HG02642 (cell line): Measurements from ENCODE around the gene TBL2.
"Not testable (repeated sequence)": the region's sequence is repeated elsewhere in the genome, so short reads cannot be mapped to it uniquely, and the experiment has no call there.

Experiments used
- ATAC-seq: cut with Tn5 transposase; IDR thresholded peaks from one replicate; pipeline ENCODE4 v1.9.1; 2021; ENCODE audit warnings: mild to moderate bottlenecking; ENCODE audit not compliant: unreplicated experiment, poor library complexity

The TBL2 gene

GRCh38 chr7:73578342-73579128 lies at the start of gene TBL2:
TBL2 (minus strand) TSS chr7:73578579; CDS start chr7:73578549, 30 bp downstream.
- ATAC-seq, result peak; percentile 89

- no peak for ATAC-seq
Measured at GRCh38 chr7:73626814-73627213, 48.4 kb upstream of the TBL2 start.

- no peak for ATAC-seq
Measured at GRCh38 chr7:73625276-73625675, 46.9 kb upstream of the TBL2 start.

DNA sequence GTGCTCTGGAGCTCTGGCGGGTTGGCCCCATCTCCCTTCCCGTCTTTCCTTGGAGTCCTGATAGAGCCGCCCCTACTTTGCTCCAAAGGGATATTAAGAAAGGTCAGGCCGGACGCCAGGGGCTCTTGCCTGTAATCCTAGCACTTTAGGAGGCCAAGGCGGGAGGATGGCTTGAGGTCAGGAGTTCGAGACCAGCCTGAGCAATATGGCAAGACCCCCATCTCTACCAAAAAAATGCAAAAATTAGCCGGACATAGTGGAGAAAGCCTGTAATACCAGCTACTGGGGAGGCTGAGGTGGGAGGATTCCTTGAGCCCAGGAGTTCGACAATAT lies 46.3 kb upstream of the TBL2 start:
- ATAC-seq, result no peak

DNA sequence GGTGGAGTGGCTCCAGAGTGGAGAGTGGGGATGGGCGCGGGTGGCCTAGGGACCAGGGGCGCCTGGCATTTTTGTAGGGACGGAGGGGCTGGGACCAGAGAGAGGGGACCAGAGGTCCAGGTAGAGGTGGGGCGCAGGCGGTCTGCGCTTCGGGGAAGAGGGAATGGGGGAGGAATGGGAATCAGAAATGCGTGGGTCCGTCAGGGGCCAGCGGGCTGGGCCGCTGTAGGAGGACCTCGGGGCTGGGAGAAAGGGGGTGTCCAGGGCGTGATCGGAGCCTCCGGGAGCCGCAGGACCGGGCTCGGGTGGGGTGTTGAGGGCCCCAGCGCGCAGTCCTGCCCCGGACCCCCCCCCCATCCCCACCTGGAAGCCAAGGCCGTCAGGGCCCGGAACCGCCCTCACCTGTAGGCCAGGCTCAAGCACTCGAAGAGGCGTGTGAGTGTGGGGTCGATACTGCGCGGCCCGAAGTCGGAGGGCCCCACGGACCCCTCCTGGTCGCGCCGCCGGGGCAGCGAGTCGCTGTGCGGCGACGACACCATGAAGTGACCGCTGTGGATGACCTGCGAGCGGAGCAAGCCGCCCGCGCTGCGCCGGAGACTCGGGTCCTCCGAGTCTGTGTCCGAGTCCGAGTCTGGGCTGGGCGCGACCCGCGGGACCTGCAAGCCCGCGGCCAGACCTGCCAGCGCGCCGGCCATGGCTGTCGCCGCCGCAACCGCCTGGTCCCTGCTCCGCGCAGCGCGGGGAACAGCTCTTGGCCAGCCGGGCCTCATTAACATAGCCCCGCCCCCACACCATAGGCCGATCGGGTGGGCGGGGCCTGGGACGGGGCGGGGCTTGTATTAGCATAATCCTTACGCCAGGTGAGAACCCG lies 45.7 kb upstream of the TBL2 start, which contains the start of gene MLXIPL:
Gene MLXIPL (minus strand): TSS at position 725 of the 871 bp plus-strand sequence. CDS start 30 bp downstream, at position 695.
- no peak for ATAC-seq

DNA sequence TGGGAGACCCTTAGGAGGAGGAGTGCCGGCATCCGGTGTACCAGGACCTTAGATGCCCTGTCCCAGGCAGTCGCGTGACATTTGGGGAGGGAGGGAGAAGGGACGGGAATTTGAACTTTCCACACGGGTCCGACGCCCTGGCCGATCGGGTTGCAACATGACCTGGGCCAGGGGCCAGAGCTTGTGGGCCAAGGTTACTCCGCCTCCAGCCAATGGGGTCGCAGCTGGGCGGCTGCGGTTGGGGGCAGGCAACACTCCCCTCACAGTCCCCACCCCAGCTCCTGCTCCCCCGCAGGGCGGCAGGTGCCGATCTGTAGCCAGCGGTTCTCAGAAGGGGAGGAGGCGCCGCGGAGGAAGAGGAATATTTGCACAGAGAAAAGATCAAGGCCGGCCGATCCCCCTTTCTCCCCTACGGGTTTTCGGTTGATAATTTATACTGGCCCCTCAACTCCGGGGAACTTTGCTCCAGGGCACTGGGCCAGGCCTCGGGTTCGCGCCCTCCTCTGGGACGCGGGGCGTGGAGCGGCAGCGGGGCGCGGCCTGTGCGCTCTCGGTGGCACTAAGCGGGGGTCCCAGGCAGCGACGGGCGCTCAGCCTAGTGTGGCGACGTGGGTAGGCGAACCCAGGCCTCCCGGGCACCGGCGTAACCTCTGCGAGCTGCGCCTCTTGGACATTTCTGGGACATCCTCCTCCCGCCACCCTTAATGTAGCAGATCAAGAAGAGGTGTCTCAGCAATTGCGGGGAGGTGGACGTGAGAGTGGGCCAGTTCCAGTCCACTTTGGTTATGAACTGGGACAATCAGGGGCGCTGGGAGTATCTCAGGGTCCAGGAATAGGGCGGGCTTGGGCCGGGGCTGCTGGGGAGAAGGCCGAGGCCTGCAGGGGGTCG lies 44.8 kb upstream of the TBL2 start:
- no peak for ATAC-seq

DNA sequence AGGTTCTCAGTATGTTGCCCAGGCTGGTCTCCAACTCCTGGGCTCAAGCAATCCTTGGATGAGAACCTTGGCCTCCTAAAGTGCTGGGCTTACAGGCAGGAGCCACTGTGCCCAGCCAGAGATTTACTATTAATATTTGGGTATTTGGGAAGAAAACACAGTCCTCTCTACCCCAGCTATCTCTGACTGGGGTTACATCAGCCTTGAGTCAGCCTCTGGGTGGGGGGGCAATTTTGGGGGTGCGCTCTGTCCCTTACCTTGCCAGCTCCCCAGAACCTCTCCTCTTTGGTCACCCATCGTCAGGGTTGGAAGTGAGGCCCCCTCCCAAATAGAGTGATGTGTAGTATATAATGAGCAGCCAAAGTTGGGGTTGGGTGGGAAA lies 44.1 kb upstream of the TBL2 start:
- ATAC-seq, result no peak

DNA sequence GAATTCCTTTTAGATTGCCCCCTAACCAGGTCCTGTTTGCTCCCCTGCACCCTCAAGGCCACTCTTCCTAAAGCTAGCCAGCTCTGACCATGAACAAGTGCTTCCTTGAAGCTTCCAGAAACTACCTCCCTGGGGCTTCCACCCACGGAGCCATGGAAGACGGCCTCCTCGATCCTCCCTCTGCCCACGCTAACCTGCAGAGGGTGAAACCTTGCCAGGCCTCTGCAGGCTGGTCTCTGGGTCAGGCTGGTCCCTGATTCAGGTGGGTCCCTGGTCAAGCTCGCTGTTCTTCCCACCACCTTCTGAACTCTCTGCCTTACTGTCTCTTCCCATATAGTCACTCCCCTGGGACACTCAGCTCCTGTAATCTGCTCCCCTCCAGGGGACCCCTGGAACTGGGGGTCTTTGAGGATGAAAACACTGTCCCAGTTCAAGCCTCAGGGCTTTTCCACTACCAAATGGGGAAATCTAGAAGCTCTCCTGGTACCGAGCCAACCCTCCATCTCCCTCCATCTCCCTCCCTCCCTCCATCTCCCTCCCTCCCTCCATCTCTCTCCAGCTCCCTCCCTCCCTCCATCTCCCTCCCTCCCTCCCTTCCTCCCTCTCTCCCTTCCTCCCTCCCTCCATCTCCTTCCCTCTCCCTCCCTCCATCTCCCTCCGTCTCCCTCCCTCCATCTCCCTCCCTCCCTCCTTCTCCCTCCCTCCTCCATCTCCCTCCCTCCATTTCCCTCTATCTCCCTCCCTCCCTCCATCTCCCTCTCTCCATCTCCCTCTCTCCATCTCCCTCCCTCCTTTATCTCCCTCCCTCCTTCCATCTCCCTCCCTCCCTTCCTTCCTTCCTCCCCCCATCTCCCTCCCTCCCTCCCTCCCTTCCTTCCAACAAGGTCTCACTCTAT lies 43.0 kb upstream of the TBL2 start:
- ATAC-seq, result no peak

- not testable (repeated sequence) for ATAC-seq
Measured at GRCh38 chr7:73619394-73619793, 41.0 kb upstream of the TBL2 start.

DNA sequence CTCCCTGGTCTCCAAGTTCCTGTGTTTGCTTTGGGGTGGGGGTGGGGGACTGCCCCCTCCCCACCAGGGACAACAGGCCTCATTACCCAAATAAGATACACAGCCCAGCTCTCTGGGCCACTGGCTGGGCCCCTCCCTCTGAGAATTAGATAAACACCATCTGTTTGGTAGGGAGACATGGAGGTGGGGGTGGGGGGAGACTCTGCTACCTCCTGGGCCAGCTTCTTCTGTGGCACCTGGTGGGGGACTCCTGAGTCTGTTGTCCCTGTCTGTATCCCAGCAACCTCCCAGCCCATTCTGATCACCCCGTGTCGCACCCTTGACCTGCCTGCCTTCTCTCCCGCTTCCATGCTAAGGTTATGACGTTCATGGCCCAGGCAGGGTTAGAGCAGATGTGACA lies 40.2 kb upstream of the TBL2 start:
- no peak for ATAC-seq

DNA sequence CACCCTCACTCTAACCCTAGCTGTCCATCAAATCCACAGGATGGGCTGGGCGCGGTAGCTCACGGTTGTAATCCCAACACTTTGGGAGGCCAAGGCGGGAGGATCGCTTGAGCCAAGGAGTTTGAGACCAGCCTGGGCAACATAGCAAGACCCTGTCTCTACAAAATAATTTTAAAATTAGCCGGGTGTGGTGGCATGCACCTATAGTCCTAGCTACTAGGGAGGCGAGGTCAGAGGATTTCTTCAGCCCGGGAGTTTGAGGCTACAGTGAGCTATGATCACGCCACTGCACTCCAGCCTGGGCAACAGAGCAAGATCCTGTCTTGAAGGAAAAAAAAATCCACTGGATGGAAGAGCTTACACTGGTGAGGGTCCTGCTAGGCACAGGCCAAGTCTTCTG lies 39.1 kb upstream of the TBL2 start:
- not testable (repeated sequence) for ATAC-seq

GRCh38 chr7:73615886-73616285 lies 37.5 kb upstream of the TBL2 start:
- no peak for ATAC-seq

- ATAC-seq, result not testable (repeated sequence)
Measured at GRCh38 chr7:73614937-73615336, 36.6 kb upstream of the TBL2 start.

DNA sequence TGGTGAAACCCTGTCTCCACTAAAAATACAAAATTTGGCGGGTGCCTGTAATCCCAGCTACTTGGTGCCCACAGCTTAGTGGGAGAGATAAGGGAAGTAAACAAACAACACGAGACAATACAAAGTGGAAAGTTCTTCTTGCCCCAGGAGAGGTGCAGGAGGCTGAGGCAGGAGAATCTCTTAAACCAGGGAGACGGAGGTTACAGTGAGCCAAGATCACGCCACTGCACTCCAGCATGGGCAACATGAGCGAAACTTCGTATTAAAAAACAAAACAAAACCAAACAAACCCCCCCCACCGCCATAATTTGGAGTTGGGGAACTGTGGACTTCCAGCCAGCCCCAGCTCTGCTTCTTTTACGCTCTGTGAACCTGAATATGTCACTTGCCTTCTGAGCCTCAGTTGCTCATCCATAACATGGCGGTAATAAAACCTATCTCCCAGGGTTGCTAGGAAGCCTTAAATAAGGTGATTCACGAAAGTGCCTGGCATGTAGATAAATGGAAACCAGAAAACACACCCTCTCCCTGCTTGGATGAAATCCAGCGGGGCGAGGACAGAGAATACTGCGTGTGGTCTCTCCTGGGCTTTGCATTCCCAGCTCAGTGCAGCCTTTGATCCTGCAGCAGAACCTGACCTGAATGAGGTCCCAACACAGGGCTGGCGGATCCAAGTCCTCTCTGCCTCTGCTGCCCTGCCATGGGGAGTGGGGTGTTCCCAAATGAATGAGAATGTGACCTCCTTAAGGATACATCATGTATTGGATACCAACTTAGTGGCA lies 35.8 kb upstream of the TBL2 start:
- ATAC-seq, result no peak

GRCh38 chr7:73612598-73613269 lies 34.4 kb upstream of the TBL2 start:
- ATAC-seq, result no peak

- no peak for ATAC-seq
Measured at GRCh38 chr7:73611017-73611555, 32.7 kb upstream of the TBL2 start.

DNA sequence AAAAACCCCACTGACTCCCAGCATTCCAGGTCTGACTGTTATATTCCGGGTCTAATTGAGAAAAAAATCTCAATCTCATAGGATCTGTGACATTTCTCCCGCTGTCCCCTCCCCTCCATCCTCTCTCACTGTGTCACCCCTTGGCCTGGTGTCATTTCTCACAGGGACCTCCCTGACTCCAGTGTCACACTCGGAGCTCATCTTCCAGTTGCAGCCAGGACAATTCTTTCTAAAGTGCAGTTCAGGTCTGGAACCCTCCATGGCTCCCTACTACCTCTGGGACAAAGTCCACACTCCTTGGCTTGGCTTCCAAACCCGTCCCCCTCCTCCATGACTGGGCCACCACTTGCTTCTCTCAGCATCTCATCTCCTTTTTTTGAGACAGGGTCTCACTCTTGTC lies 31.7 kb upstream of the TBL2 start:
- ATAC-seq, result no peak

- ATAC-seq, result not testable (repeated sequence)
Measured at GRCh38 chr7:73607692-73607983, 29.3 kb upstream of the TBL2 start.
